ENCODE data around the gene CDH1.
"Not testable (repeated sequence)": the region's sequence is repeated elsewhere in the genome, so short reads cannot be mapped to it uniquely, and the experiment has no call there.

The CDH1 gene

DNA sequence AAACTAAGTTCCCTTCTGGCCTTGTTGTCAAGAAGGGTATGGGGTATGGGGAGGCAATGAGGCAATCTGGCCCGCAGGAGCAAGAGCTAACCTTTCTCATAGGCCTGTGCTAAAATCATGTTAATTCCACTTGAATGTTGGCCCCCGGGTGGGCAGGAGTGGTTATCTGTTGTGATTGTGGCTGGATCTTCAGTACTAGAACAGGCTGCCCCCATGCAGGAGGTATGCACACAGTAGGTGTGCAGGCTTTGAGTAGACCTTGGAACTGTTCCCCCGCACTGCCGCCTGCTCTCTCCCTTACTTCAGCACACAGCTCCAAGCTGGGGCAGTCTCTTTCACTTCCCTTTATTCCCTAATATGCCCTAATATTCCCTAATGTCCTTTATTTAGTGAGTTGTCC, 53.9 kb downstream of the CDH1 start:
- DNase-seq, result no peak

DNA sequence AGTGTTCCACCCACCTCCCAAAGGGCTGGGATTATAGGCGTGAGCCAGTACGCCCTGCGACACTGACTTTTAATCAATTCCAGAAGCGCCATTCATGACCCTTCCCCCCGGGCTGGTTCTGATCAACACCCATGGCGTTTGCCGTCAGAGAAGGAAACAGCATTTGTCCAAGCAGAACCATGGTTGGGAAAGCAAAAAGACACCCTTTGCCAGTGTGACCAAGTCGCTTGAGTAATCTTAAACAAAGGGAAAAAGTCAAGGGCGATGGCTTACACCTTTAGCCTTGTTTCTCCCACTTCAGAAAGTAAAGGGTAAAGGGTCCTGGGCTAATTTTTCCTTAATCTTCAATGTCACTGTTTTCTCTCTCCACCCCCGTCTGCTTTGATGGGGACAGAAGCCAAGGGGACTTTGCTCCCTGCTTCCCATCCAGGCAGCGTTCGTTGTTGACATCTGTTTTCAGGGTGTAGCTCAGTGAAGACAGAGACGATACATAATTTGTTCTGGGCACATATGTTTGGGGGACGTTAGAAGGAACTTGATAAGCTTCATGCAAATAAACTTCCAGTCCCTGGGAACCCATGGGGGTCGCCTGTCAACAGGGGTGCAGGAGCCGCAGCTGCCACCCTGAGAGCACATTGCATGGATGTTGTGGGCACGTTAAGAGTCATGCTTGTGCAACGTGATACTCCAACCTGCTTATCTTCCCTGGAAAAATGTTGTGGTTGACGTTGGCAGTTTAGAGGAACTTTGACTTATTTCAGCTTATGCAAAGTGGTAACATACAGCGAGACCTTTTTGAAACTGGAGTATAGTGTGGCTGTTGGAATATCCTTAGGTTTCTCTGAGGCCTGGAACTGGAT, 55.6 kb downstream of the CDH1 start:
- peak; percentile 44 for DNase-seq

DNA sequence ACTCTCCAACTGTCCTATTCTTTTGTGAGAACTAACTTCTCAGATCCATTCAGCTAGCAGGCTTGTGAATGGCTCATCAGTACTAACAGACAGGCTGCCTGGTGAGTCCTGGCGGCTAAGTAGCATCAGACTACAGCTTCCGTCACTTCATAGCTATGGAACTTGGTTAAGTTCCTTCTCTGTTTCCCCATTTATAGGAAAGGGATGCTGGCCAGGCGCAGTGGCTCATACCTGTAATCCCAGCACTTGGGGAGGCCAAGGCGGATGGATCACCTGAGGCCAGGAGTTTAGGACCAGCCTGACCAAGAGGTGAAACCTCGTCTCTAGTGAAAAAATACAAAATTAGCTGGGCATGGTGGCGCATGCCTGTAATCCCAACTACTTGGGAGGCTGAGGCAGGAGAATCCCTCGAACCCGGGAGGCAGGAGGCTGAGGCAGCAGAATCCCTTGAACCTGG, 56.3 kb downstream of the CDH1 start:
- DNase-seq, result no peak

DNA sequence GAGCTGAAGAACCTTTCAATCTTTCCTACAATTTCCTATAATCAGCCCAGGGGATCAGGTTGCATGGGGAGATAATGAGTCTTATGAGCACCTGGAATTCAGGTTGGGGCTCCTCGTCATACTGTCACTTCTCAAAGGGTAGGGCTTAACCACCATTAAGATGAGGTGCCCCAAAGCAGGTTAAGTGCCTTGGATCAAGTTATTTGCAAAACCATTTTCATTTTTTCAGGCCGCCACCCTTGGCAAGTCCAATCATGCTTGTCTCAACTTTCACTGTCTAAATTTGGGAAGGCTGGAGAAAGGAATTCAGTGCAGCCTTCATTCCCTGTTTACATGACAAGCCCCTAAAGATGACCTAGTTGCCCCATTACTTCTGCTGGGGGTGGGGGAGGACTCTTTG, 61.3 kb downstream of the CDH1 start:
- no peak for DNase-seq

DNA sequence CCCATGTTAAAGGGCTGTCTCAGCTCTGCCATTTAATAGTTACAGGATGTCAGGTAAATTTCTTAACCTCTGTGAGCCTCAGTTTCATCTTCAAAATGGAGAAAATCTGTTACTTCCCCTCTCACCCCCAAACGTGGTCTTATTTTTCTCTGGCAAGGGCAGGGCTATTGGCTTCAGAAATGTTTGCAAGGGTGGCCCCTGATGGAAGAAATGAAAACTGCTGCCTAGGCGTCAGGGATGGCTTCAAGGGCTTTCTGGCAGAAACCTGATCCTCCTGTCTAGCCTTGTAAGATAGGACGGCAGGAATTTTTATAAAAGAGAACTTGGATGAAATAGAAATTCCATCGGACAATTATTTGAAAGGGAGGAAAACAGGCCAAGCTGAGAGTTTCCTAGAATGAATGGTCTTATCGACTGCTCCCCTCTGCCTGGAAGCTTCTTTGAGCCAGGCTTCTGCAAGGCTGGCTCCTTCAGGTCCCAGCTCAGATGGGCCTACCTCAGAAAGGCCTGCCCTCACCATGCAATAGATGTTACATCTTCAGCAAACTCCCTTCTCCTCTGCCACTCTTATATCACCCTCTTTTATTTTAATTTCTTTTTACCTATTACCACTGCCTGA, 63.3 kb downstream of the CDH1 start:
- DNase-seq, result peak; percentile 90

DNA sequence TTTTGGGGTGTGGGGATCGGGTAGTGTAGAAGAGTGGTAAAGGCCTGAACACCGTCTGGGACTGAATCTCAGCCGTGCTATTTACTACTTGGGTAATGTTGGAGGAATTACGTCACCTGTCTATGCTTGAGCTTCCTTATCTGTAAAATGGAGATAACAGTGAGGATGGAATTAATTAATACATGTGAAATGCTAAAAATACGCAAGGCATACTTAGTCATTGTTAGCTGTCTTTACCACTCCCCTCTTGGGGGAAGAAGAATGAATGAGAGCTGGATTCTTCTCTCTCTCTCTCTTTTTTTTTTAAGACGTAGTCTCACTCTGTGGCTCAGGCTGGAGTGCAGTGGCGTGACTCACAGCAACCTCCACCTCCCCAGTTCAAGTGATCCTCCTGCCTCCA, 65.1 kb downstream of the CDH1 start:
- peak; percentile 87 for DNase-seq

DNA sequence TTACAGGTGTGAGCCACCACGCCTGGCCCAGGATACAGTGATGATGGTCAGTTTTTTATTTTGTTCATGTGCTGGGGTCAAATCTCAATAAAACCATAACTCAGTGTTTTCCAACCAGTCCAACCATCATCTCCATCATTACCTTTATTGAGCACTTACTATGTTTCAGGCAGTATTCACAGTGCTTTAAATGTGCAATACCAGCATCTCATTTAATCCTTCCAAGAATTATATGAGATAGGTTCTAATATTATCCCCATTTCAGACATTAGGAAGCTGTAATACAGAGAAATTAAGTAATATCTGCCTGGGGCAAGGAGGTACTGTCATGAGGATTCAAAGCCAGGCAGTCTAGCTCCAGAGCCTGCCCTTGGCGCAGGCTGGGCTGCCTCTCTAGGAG, 69.3 kb downstream of the CDH1 start:
- no peak for DNase-seq

DNA sequence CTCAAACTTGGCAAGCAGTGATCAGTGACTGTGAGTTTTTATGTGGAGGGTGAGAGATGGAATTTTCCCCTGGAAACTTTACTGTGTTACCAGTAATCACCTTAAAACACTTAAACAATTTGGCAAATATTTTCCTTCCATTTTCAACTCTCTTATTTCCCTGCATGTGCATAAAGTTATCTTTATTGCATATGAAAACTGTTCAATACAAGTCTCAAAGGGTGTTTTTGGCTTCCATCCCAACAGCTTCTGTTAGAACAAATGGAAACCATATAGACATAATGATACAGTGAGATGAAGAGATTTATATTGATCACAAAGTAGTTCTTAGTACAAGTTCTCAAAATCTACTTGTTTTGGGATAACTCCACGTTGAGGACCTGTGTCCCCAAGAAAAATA, 69.9 kb downstream of the CDH1 start:
- DNase-seq, result no peak

DNA sequence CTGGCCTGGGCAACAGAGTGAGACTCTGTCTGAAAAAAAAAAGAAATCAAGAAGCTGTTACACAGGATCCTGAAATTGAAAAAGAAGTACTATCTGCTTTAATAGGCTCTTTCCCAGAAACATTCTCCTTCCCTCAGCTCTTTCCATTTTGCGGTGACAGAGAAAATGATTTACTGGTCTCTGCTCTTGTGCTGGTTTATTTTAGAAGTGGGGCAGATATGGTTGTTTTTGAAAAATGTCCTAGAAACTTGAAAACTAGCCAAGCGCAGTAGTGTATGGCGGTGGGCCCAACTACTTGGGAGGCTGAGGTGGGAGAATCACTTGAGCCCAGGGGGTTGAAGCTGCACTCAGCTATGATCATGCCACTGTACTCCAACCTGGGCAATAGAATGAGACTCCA, 77.4 kb downstream of the CDH1 start:
- peak; percentile 19 for DNase-seq

DNA sequence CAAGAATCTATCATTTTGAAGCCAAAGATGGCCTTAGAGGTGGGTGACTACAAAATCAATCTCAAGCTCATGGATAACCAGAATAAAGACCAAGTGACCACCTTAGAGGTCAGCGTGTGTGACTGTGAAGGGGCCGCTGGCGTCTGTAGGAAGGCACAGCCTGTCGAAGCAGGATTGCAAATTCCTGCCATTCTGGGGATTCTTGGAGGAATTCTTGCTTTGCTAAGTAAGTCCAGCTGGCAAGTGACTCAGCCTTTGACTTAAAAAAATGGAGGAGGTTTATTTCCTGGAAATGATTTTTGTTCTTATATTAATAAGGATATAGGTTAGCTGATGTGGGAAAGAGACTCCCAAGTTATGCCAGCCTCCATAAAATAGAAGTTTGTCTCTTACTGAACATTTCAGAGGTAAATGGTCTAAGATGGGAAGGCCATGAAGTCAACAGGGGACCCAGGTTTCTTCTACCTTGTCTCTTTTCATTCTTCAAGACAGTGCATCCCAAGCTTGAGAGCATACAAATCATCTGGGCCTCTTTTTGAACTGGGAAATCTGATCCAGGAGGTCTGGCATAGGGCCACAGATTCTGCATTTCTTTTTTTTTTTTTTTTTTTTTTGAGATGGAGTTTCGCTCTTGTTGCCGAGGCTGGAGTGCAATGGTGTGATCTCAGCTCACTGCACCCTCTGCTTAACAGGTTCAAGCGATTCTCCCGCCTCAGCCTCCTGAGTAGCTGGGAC, 86.5 kb downstream of the CDH1 start:
- peak; percentile 94 for DNase-seq

DNA sequence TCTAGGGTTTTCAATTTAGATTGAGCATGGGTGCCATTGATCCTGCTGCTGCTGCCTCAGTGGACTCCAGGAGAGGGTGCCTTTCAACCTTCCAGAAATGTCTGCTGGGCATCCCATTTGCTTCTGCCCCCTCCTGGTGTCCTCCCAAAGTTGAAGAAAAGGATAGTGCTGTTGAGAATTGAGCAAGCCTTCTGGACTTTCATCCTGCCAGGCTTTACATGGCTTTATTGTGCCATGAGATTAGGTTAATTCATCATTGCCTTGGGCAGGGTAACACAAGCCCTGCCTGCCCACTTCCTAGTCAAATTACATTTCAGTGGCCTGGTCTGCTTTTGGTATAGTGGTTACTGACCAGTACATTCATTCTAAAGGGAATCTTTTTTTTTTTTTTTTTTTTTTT, 88.3 kb downstream of the CDH1 start:
- no peak for DNase-seq

DNA sequence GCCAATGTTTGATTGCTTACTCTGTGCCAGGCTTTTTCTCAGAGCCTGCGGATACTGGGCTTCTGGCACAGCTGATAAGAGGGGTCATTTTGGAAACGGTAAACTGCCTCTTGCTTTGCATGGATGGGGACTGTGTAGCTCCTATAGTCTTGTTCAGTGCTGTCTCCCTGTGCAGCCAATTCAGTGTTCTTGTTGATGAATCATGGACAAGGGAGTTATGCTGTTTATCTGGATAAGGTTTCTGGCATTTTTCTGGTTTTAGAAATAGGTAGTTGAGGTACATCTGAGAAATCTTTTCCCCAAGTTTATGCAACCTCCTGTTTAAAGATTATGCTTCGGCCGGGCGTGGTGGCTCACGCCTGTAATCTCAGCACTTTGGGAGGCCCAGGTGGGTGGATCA, 89.6 kb downstream of the CDH1 start:
- DNase-seq, result no peak

DNA sequence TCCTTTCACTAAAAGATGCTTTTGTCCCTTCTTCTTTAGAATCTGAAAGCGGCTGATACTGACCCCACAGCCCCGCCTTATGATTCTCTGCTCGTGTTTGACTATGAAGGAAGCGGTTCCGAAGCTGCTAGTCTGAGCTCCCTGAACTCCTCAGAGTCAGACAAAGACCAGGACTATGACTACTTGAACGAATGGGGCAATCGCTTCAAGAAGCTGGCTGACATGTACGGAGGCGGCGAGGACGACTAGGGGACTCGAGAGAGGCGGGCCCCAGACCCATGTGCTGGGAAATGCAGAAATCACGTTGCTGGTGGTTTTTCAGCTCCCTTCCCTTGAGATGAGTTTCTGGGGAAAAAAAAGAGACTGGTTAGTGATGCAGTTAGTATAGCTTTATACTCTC, 96.2 kb downstream of the CDH1 start:
- DNase-seq, result no peak

DNA sequence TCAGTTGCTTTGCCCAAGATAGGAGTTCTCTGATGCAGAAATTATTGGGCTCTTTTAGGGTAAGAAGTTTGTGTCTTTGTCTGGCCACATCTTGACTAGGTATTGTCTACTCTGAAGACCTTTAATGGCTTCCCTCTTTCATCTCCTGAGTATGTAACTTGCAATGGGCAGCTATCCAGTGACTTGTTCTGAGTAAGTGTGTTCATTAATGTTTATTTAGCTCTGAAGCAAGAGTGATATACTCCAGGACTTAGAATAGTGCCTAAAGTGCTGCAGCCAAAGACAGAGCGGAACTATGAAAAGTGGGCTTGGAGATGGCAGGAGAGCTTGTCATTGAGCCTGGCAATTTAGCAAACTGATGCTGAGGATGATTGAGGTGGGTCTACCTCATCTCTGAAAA, 97.5 kb downstream of the CDH1 start:
- DNase-seq, result no peak

DNA sequence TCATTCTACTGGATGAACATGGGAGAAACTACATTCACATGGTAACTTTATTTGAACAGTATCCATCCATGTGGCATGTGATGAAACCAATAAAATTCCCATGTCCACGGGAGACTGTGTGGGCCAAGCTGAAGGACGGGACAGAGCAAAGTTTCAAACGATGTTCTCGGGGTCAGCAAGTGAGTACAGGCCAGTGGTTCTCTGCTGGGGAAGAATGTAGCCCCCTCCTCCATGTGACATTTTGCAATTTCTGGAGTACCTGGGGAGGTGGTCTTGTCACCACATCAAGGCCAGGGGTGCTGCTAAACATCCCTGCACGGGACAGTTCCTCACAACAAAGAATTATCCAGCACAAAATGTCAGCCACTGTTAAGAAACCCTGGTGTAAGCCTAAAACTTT, 98.9 kb downstream of the CDH1 start:
- no peak for DNase-seq

DNA sequence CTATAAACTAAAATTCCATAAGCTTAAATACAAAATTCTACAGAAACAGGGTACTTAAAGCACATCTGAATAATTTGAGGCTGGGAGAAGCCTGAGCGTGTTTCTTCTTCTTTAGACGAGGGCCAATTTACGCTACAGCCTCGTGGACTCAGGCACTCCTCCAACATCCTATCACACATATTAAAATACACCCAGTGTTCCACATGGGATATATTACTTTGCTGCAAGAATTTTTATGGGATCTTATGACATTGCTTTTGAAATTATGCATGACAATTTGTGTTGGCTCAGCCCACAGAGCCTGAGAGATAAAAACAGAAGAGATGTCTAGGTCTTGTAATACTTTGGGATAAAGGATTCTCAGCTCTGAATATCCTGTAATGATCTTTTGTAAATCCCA, 102.7 kb downstream of the CDH1 start:
- DNase-seq, result no peak

DNA sequence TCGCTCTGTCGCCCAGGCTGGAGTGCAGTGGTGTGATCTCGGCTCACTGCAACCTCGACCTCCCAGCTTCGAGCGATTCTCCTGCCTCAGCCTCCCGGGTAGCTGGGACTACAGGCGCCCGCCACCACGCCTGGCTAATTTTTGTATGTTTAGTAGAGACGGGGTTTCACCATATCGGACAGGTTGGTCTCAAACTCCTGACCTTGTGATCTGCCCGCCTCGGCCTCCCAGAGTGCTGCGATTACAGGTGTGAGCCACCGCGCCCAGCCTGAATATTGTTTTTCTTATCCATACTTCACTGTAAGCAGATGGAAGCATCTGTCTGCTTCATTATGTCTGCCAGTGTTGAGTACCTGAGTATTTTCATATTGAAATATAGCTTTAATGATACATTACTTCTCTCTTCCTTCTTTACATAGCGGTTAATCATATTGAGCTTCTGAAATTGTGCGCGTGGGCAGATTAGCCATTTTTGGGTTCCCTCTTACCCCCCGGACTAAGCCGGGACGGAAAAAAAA, 105.9 kb downstream of the CDH1 start:
- not testable (repeated sequence) for DNase-seq

DNA sequence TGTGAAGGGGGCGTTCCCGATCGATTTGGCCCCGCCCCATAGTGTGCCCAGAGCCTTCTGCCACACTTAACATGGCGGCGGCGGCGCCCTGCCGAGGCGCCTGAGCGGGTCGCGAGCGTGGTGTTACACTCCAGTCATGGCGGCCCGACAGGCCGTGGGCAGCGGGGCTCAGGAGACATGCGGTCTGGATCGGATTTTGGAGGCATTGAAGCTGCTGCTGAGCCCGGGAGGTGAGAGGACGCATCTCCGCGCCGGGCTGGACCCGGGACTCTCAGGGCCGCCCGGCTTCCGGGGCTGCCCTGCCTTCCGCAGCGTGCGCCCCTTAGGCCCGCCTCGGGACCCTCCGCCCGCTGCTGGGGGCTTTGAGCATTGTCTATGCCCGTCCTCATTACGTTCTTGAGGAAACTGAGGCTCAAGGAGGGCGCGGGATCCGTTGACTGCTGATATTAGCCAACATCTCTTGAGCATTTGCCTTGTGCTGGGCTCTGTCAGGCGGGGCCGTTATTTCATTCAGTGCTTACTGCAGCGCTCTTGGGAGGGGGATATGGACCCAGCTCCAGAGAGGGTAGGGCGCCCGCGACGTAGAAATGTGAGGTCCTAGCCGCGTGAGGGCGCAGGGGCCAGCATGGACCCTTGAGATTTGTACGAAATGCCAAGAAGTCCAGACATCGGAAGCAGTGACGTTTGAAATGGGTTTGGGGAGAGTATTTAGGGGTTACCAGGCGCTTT, 106.6 kb downstream of the CDH1 start, which contains the start of gene TANGO6:
TANGO6 (plus strand) TSS at position 50 of the 729 bp plus-strand sequence; CDS start at position 137, 87 bp downstream.
- DNase-seq, result peak; percentile 83

DNA sequence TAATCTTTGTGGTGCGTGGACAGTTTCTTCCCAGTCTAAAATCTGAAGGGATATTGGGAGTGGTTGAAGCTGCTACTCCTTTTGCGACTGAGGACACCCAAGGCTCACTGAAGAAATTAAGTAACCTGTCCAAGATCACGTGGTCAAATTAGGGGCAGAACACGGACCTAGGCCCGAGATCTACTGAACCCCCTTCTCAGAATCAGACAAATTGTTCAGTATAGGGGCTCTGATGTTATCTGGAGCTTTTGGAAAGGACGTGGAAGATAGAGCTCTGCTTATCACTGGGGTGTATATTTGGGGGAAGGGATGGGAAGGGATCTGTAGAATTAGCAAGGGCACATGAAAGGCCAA, 107.1 kb downstream of the CDH1 start:
- DNase-seq, result no peak

DNA sequence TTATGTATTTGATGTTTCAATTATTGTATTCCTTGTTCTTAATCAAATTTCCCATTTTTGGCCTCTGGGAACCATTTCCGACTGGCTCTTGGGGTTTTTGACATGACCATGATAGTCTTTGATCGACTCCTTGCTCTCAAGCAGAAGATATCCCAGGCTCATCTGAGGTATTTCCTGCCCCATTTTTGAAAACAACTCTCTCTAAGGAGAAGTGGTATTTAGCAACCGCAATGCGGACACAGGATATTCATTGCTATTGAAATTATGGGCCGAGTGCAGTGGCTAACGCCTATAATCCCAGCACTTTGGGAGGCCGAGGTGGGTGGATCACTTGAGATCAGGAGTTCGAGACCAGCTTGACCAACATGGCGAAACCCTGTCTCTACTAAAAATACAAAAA, 111.7 kb downstream of the CDH1 start:
- no peak for DNase-seq

DNA sequence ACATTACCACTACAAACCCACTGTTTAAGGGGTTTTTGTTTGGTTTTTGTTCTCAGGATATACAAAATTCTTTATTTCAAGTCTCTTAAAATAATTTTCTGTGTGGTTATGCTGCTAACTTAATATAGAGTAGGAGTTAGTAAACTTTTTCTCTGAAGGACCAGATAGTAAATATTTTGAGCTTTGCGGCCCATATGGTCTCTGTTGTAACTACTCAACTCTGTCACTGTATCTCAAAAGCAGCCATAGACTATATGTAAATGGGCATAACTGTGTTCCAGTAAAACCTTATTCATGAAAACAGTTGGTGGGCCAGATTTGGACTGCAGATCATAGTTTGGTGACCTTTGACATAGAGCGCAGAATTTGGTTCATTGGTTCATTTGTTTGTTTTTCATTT, 113.4 kb downstream of the CDH1 start:
- no peak for DNase-seq

DNA sequence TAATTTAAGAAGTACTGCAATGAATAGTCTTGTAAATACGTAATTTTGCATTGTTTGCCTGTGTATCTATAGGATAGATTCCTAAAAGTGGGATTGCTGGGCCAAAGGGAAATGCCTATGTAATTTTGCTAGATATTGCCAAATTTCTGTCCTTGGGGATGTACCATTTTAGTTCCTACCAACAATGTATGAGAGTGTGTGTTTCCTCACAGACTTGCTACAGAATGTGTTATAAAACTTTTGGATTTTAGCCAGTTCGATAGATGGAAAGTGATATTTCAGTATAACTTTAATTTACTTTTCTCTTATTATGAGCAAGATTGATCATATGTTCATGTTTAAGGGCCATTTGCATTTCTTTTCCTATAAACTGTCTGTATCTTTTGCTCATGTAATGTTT, 114.5 kb downstream of the CDH1 start:
- DNase-seq, result no peak

DNA sequence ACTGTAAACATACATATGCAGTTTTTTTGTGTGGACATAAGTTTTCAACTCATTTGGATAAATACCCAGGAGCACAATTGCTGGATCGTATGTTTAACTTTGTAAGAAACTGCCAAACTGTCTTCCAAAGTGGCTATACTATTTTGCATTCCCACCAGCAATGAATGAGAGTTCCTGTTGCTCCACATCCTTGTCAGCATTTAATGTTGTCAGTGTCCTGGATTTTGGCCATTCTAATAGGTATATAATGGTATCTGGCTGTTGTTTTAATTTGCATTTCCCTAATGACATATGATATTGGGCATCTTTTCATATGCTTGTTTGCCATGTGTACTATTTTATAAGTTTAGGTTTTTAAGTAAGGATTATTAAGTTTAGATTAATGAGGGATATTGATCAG, 120.4 kb downstream of the CDH1 start:
- no peak for DNase-seq
